Lower leg skin (tissue), 3 donors: Measurements from ENCODE around the gene APOL4.

ENCODE experiments used
- CTCF ChIP-seq, 3 donors: fragments of 450-650 bp; IDR thresholded peaks; one replicate each; pipeline ENCODE4 v1.5.1; 2016; ENCODE audit warnings: antibody characterized with exemption in 3 of 3, mild to moderate bottlenecking in 3 of 3, moderate library complexity in 2 of 3
- POLR2A ChIP-seq, 2 donors: fragments of 450-650 bp; IDR thresholded peaks; one replicate each; pipeline ENCODE4 v1.6.1; 2016 to 2017; ENCODE audit warnings: antibody characterized with exemption in 2 of 2, mild to moderate bottlenecking in 1 of 2, moderate library complexity in 1 of 2

- TF ChIP-seq POLR2A (IDR thresholded peaks at IDR 0.05) (no peak), CTCF (IDR thresholded peaks at IDR 0.05) (no peak)
These were observed 49.5 kb downstream of the APOL4 start for GRCh38 chr22:36152088-36152487.
